GM12878 (cell line): ENCODE results near the gene NOC2L. TPM values are rescaled to one million over a fixed set of nuclear protein-coding genes. Genes with fewer than 3 reads are reported as not detected.

Experiments used
- ATAC-seq: fragments of 200-7000 bp; cut with Tn5 transposase; 3 replicates; pipeline ENCODE4 v1.9.1; 2020; ENCODE audit warnings: mild to moderate bottlenecking, moderate library complexity
- BruUV-seq: library from RNA; stranded (reverse); fragments of 400-500 nt; replicated peaks from 2 replicates; lab custom pipeline; 2021; lab: Mats Ljungman, UMichigan
- CTCF ChIA-PET: fragments of 300-600 bp; sonication (Branson Sonifier 250); formaldehyde crosslinking; extraction: SDS; loops from one replicate; lab custom pipeline; 2021; ENCODE audit warnings: inconsistent platforms; lab: Yijun Ruan, JAX
- POLR2A ChIA-PET: fragments of 350-600 bp; formaldehyde crosslinking; extraction: SDS; loops from one replicate; lab custom pipeline; 2021; ENCODE audit warnings: inconsistent platforms; lab: Charles Lee
- RAD21 ChIA-PET: fragments of 300-600 bp; sonication (Branson Sonifier 250); formaldehyde crosslinking; loops from one replicate; lab custom pipeline; 2023; ENCODE audit warnings: antibody characterized with exemption; ENCODE audit not compliant: unreplicated experiment; lab: Charles Lee
- SMC1A ChIA-PET: fragments of 300-600 bp; sonication (Branson Sonifier 250); formaldehyde crosslinking; loops from one replicate; lab custom pipeline; 2023; ENCODE audit not compliant: unreplicated experiment, uncharacterized antibody; lab: Charles Lee
- DNase-seq: peaks from one replicate; pipeline ENCODE4 v3.0.0-alpha.2; 2011; ENCODE audit warnings: low read depth, low spot score
- FAIRE-seq: peaks from 3 replicates; lab custom pipeline; 2011; peaks lifted over from hg19 to GRCh38; lab: Jason Lieb, UNC
- H2AFZ ChIP-seq: 2 replicates; pipeline ENCODE4 v1.6.0; 2011; ENCODE audit warnings: low read depth, low read length, control low read depth; ENCODE audit not compliant: control insufficient read depth
- H3K27ac ChIP-seq: 2 replicates; pipeline ENCODE4 v1.5.1; 2011; ENCODE audit warnings: control low read depth; ENCODE audit not compliant: control insufficient read depth, insufficient read depth
- H3K27me3 ChIP-seq, 2 experiments: replicated peaks in 1 of 2; 2 replicates each; pipeline versions ENCODE4 v1.6.0 to v1.6.1; 2011; ENCODE audit warnings: low read length in 1 of 2; ENCODE audit not compliant: control insufficient read depth in 2 of 2, insufficient read depth in 2 of 2
- H3K36me3 ChIP-seq, 2 experiments: 2 replicates each; pipeline ENCODE4 v1.5.1; 2011; ENCODE audit warnings: low read length in 1 of 2; ENCODE audit not compliant: control insufficient read depth in 2 of 2, insufficient read depth in 2 of 2
- H3K4me1 ChIP-seq: 2 replicates; pipeline ENCODE4 v1.6.1; 2011; ENCODE audit warnings: mild to moderate bottlenecking, low read length, moderate library complexity, mixed read lengths; ENCODE audit not compliant: control insufficient read depth, insufficient read depth
- H3K4me2 ChIP-seq: 2 replicates; pipeline ENCODE4 v1.6.0; 2011; ENCODE audit warnings: control low read depth; ENCODE audit not compliant: control insufficient read depth, insufficient read depth
- H3K4me3 ChIP-seq: fragments of 200-600 bp; sonication (generic); 2 replicates; pipeline ENCODE4 v1.5.1; 2016
- H3K79me2 ChIP-seq: 2 replicates; pipeline ENCODE4 v1.6.0; 2011; ENCODE audit warnings: low read length; ENCODE audit not compliant: control insufficient read depth, insufficient read depth
- H3K9ac ChIP-seq: 2 replicates; pipeline ENCODE4 v1.8.0; 2011; ENCODE audit warnings: low read length, control low read depth, mixed read lengths; ENCODE audit not compliant: control insufficient read depth, insufficient read depth
- H3K9me3 ChIP-seq: replicated peaks from 3 replicates; pipeline ENCODE4 v1.5.1; 2011; ENCODE audit warnings: mild to moderate bottlenecking, low read length; ENCODE audit not compliant: control insufficient read depth, insufficient read depth
- H4K20me1 ChIP-seq: 2 replicates; pipeline ENCODE4 v1.6.0; 2011; ENCODE audit not compliant: control insufficient read depth, insufficient read depth
- BHLHE40 ChIP-seq, 2 experiments: fragments of 450-650 bp in 1 of 2; IDR thresholded peaks; 2 replicates each; pipeline ENCODE4 v1.6.1; 2011 to 2017; ENCODE audit warnings: low read depth in 2 of 2, borderline replicate concordance in 1 of 2, improper control_type of control experiment in 1 of 2, low read length in 1 of 2, mild to moderate bottlenecking in 1 of 2
- CHD1 ChIP-seq: IDR thresholded peaks from 2 replicates; pipeline ENCODE4 v1.6.1; 2012; ENCODE audit warnings: low read depth, low read length, improper control_type of control experiment
- EGR1 ChIP-seq, 2 experiments: IDR thresholded peaks; 1 replicate in 1 of 2; 2 replicates in 1 of 2; pipeline ENCODE4 v1.6.1; 2011 to 2012; ENCODE audit warnings: low read depth in 2 of 2, low read length in 2 of 2, borderline replicate concordance in 1 of 2, mild to moderate bottlenecking in 1 of 2, moderate library complexity in 1 of 2
- EP300 ChIP-seq, 2 experiments: fragments of 150-350 bp in 1 of 2; IDR thresholded peaks; 2 replicates each; pipeline ENCODE4 v1.6.1; 2011 to 2012; ENCODE audit warnings: low read depth in 2 of 2, low read length in 2 of 2, borderline replicate concordance in 1 of 2, improper control_type of control experiment in 1 of 2, inconsistent platforms in 1 of 2; ENCODE audit not compliant: control insufficient read depth in 1 of 2
- FOXM1 ChIP-seq: IDR thresholded peaks from 2 replicates; pipeline ENCODE4 v1.6.1; 2012; ENCODE audit warnings: low read depth, mild to moderate bottlenecking, inconsistent platforms, low read length, moderate library complexity
- HDGF ChIP-seq: fragments of 450-650 bp; IDR thresholded peaks from 2 replicates; pipeline ENCODE4 v1.6.1; 2016; ENCODE audit warnings: antibody characterized with exemption
- IRF4 ChIP-seq: IDR thresholded peaks from 2 replicates; pipeline ENCODE4 v1.6.1; 2011; ENCODE audit warnings: low read depth, low read length
- JUNB ChIP-seq: IDR thresholded peaks from 2 replicates; pipeline ENCODE4 v1.6.1; 2016; ENCODE audit warnings: antibody characterized with exemption, mild to moderate bottlenecking
- KAT2A ChIP-seq: conservative IDR thresholded peaks from 2 replicates; pipeline ENCODE4 v1.6.1; 2011; ENCODE audit warnings: low read depth, low read length; ENCODE audit not compliant: control insufficient read depth
- LARP7 ChIP-seq: fragments of 450-650 bp; IDR thresholded peaks from 2 replicates; pipeline ENCODE4 v1.6.1; 2017; ENCODE audit warnings: mild to moderate bottlenecking
- MLLT1 ChIP-seq: fragments of 450-650 bp; IDR thresholded peaks from 2 replicates; pipeline ENCODE4 v1.6.1; 2016; ENCODE audit warnings: mild to moderate bottlenecking
- MTA3 ChIP-seq: IDR thresholded peaks from 2 replicates; pipeline ENCODE4 v1.6.1; 2012; ENCODE audit warnings: low read length, inconsistent platforms, borderline replicate concordance
- NR2F1 ChIP-seq: fragments of 450-650 bp; conservative IDR thresholded peaks from 2 replicates; pipeline ENCODE4 v1.6.1; 2017; ENCODE audit warnings: mild to moderate bottlenecking
- PAX8 ChIP-seq: fragments of 450-650 bp; IDR thresholded peaks from 2 replicates; pipeline ENCODE4 v1.6.1; 2017; ENCODE audit warnings: mild to moderate bottlenecking, moderate library complexity
- POLR2A ChIP-seq: IDR thresholded peaks from 2 replicates; pipeline ENCODE4 v1.6.1; 2011; ENCODE audit warnings: low read depth, mild to moderate bottlenecking, low read length
- RCOR1 ChIP-seq: conservative IDR thresholded peaks from 2 replicates; pipeline ENCODE4 v1.6.1; 2012; ENCODE audit warnings: low read depth, low read length, improper control_type of control experiment
- SIN3A ChIP-seq: IDR thresholded peaks from 2 replicates; pipeline ENCODE4 v1.6.1; 2012; ENCODE audit warnings: low read depth, low read length, improper control_type of control experiment
- SRF ChIP-seq, 2 experiments: IDR thresholded peaks; 2 replicates each; pipeline ENCODE4 v1.6.1; 2011; ENCODE audit warnings: low read depth in 2 of 2, low read length in 2 of 2, mild to moderate bottlenecking in 1 of 2, moderate library complexity in 1 of 2
- STAT3 ChIP-seq: IDR thresholded peaks from 2 replicates; pipeline ENCODE4 v1.6.1; 2011; ENCODE audit warnings: low read depth, low read length, improper control_type of control experiment
- USF1 ChIP-seq: IDR thresholded peaks from 2 replicates; pipeline ENCODE4 v1.6.1; 2011; ENCODE audit warnings: borderline replicate concordance, low read depth, mild to moderate bottlenecking, moderate library complexity, mixed read lengths, low read length; ENCODE audit not compliant: insufficient read depth; ENCODE audit errors: extremely low read length
- ZBED1 ChIP-seq: IDR thresholded peaks from 2 replicates; pipeline ENCODE4 v1.6.1; 2016; ENCODE audit warnings: borderline replicate concordance
- ZNF24 ChIP-seq: fragments of 450-650 bp; IDR thresholded peaks from 2 replicates; pipeline ENCODE4 v1.6.1; 2017; ENCODE audit warnings: antibody characterized with exemption, mild to moderate bottlenecking
- WGBS: methylation state at CpG from one replicate; pipeline ENCODE4 v1.1.6; 2016; ENCODE audit warnings: low lambda C conversion rate; ENCODE audit not compliant: insufficient replicate concordance, insufficient coverage; ENCODE audit errors: missing lambda C conversion rate; 5-methylcytosine and 5-hydroxymethylcytosine counted together
- in situ Hi-C: fragments of 300-500 bp; cut with MboI; formaldehyde crosslinking; loops from 9 replicates; pipeline ENCODE4 v1.14.3; 2018; ENCODE audit warnings: mixed read lengths
- intact Hi-C: fragments of 100-400 bp; cut with micrococcal nuclease; formaldehyde crosslinking; loops from one replicate; pipeline ENCODE4 v1.14.2; 2022; ENCODE audit not compliant: unreplicated experiment
- polyA plus RNA-seq, 11 experiments: library from polyadenylated mRNA; depleted of rRNA in 4 of 11; unstranded in 6 of 11; stranded (reverse) in 5 of 11; fragments of >200 nt; fragmentation: Nextera tagmentation in 4 of 11; fragmentation: Illumina TruSeq in 1 of 11; extraction: Ambion mirVana in 4 of 11; extraction: Trizol in 1 of 11; gene quantifications; 1 replicate in 1 of 11; 2 replicates in 10 of 11; pipeline versions ENCODE4 v1.2.1 to v1.2.3, GENCODE V29; 2011 to 2016; ENCODE audit warnings: inconsistent platforms in 2 of 11, missing spikeins in 2 of 11, low read depth in 1 of 11
- total RNA-seq, 4 experiments: library from RNA; depleted of rRNA in 3 of 4; stranded (reverse); fragments of >200 nt in 3 of 4; fragmentation: Illumina TruSeq in 1 of 4; extraction: Trizol in 1 of 4; gene quantifications; 2 replicates each; pipeline versions ENCODE4 v1.2.1 to v1.2.3, GENCODE V29; 2013 to 2021

The NOC2L gene
- total and polyA plus RNA-seq, 10 of the 15 experiments (the other 5 are each of a cell fraction or from before 2014, with no cell fraction given), result 1.3 to 171 (median 64.3) TPM

GRCh38 chr1:1000357-1001056 is 41.5 kb upstream of the NOC2L start:
- Histone ChIP-seq H3K27me3 (peaks cover 0 to 20% of the 10 kb centered on the region in 2 experiments; a peak in 2 of 4 replicates), H3K79me2 (no peaks in the 10 kb centered on the region), H3K4me1 (peaks cover 26% of the 10 kb centered on the region), H4K20me1 (no peaks in the 10 kb centered on the region), H3K9ac (peak overlapping the region; percentile 44), H3K4me3 (peak overlapping the region; percentile 66), H2AFZ (peak overlapping the region; percentile 75), H3K36me3 (no peaks in the 10 kb centered on the region), H3K4me2 (peak overlapping the region; percentile 96), H3K27ac (no peak overlapping the region), H3K9me3 (no peaks in the 10 kb centered on the region)
- ATAC-seq, result peak; percentile 24
- no TSS peak for BruUV-seq
- intact Hi-C loops (no loop called here), in situ Hi-C loops (no loop called here)
- WGBS, result 5% methylated on average over 59 of the region's 75 CpGs
- ChIA-PET RAD21 (interaction anchor here (1.0 to 2.3 kb wide), 4 partner anchors 8 to 64 kb away, joined by 3 to 13 read pairs (median 5); no protein-coding TSS in a partner anchor), POLR2A (interaction anchor here (2.6 to 5.4 kb wide), 2 partner anchors 8 to 13 kb away, joined by 10 to 22 read pairs; partner anchors contain the start of gene ISG15), CTCF (interaction anchor here (0.7 to 5.6 kb wide), 7 partner anchors 10 to 64 kb away, joined by 3 to 56 read pairs (median 4); partner anchors contain the start of genes ISG15 and PERM1), SMC1A (interaction anchor here (1.0 to 2.0 kb wide), 4 partner anchors 12 to 15 kb away, joined by 3 to 11 read pairs (median 4); partner anchors contain the start of gene ISG15)
- peak; percentile 57 for FAIRE-seq
- DNase-seq, result peak; percentile 37
- peak in 1 of 2 experiments; percentile 34; a peak in 1 of 4 replicates for TF ChIP-seq EP300 (IDR thresholded peaks at IDR 0.05; ENCODE audit: borderline replicate concordance in 1 of 2, control insufficient read depth in 1 of 2, low read depth in 2 of 2, low read length in 2 of 2)
- no peak for TF ChIP-seq KAT2A
- no peak for TF ChIP-seq FOXM1
- no peak for TF ChIP-seq SRF (IDR thresholded peaks at IDR 0.05; ENCODE audit: low read depth in 2 of 2, low read length in 2 of 2)
- peak; percentile 52 for TF ChIP-seq LARP7
- TF ChIP-seq USF1, result peak; percentile 74
- TF ChIP-seq RCOR1, result no peak
- TF ChIP-seq MLLT1, result 0 out of 2 replicates have a peak, but pooled peaks have one; percentile 8
- peak; percentile 90 to 99 for TF ChIP-seq BHLHE40 (IDR thresholded peaks at IDR 0.05; ENCODE audit: borderline replicate concordance in 1 of 2, low read depth in 2 of 2, low read length in 1 of 2)
- TF ChIP-seq EGR1 (IDR thresholded peaks at IDR 0.05; ENCODE audit: borderline replicate concordance in 1 of 2, low read depth in 2 of 2, low read length in 2 of 2), result no peak
- TF ChIP-seq STAT3, result no peak
- no peak for TF ChIP-seq ZNF24
- TF ChIP-seq ZBED1, result no peak
- no peak for TF ChIP-seq MTA3
- TF ChIP-seq NR2F1, result peak; percentile 76
- TF ChIP-seq SIN3A, result 0 out of 2 replicates have a peak, but pooled peaks have one; percentile 30
- TF ChIP-seq IRF4, result no peak
- no peak for TF ChIP-seq HDGF
- peak; percentile 59 for TF ChIP-seq POLR2A
- TF ChIP-seq JUNB, result peak; percentile 26; the same call in 1 of the 2 replicates
- TF ChIP-seq PAX8, result no peak
- no peak for TF ChIP-seq CHD1
